ENCODE measurements around the gene SNCB.
A peak's percentile ranks its signal among the peaks of the same experiment; 100 is the strongest.
"Not testable (repeated sequence)": the region's sequence is repeated elsewhere in the genome, so short reads cannot be mapped to it uniquely, and the experiment has no call there.

The SNCB gene

GRCh38 chr5:176596689-176597416, 33.5 kb downstream of the SNCB start:
- DNase-seq = peak; percentile 59

GRCh38 chr5:176596069-176596644, 34.2 kb downstream of the SNCB start:
- no peak for DNase-seq

GRCh38 chr5:176595386-176595943, 34.9 kb downstream of the SNCB start:
- no peak for DNase-seq

GRCh38 chr5:176594554-176594953, 35.8 kb downstream of the SNCB start:
- DNase-seq = no peak

GRCh38 chr5:176593273-176593869, 37.0 kb downstream of the SNCB start:
- no peak for DNase-seq

GRCh38 chr5:176592573-176592972, 37.8 kb downstream of the SNCB start:
- DNase-seq = no peak

GRCh38 chr5:176591667-176592066, 38.7 kb downstream of the SNCB start:
- DNase-seq = not testable (repeated sequence)

- DNase-seq = no peak
These were observed 40.2 kb downstream of the SNCB start for GRCh38 chr5:176590035-176590717.

GRCh38 chr5:176589039-176589769, 41.1 kb downstream of the SNCB start:
- DNase-seq = no peak

GRCh38 chr5:176588297-176588696, 42.0 kb downstream of the SNCB start:
- no peak for DNase-seq

- DNase-seq = no peak
These were observed 42.9 kb downstream of the SNCB start for GRCh38 chr5:176587398-176587797.

GRCh38 chr5:176583076-176583475, 47.3 kb downstream of the SNCB start:
- no peak for DNase-seq

- no peak for DNase-seq
These were observed 49.0 kb downstream of the SNCB start for GRCh38 chr5:176581361-176581760.

- no peak for DNase-seq
These were observed 51.0 kb downstream of the SNCB start for GRCh38 chr5:176579323-176579722.

GRCh38 chr5:176578391-176578808, 51.9 kb downstream of the SNCB start:
- DNase-seq = no peak

GRCh38 chr5:176577312-176578176, 52.8 kb downstream of the SNCB start:
- DNase-seq = no peak

- no peak for DNase-seq
These were observed 54.6 kb downstream of the SNCB start for GRCh38 chr5:176575488-176576422.

- no peak for DNase-seq
These were observed 55.3 kb downstream of the SNCB start for GRCh38 chr5:176575066-176575465.

- no peak for DNase-seq
These were observed 56.1 kb downstream of the SNCB start for GRCh38 chr5:176574297-176574591.

- peak; percentile 74 for DNase-seq
These were observed 56.6 kb downstream of the SNCB start for GRCh38 chr5:176573564-176574296.

All from suppressor macrophage treated with lipopolysaccharide for 4 hours (primary cell).